Esophagus muscularis mucosa (tissue), 4 donors: ENCODE measurements around the gene SPINT2. TPM values are rescaled to one million over a fixed set of nuclear protein-coding genes. Genes with fewer than 3 reads are reported as not detected.

Experiments
- DNase-seq: peaks from one replicate; pipeline ENCODE4 v3.0.0-alpha.2; 2017; ENCODE audit errors: extremely low spot score
- H3K27ac ChIP-seq, 4 donors: fragments of 200-600 bp; sonication (generic); replicated peaks in 1 of 4; 1 replicate in 3 of 4; 2 replicates in 1 of 4; pipeline ENCODE4 v1.5.1; 2016 to 2019; ENCODE audit warnings: mild to moderate bottlenecking in 1 of 4
- H3K27me3 ChIP-seq, 4 donors: fragments of 200-600 bp; sonication (generic); one replicate each; pipeline versions ENCODE4 v1.5.1 to v1.6.0; 2016 to 2019
- H3K36me3 ChIP-seq, 4 donors: fragments of 200-600 bp; sonication (generic); one replicate each; pipeline ENCODE4 v1.5.1; 2016 to 2019
- H3K4me1 ChIP-seq, 4 donors: fragments of 200-600 bp; sonication (generic); one replicate each; pipeline ENCODE4 v1.5.1; 2016 to 2019
- H3K4me3 ChIP-seq, 4 donors: fragments of 200-600 bp; sonication (generic); 1 replicate in 2 of 4; 2 replicates in 2 of 4; pipeline ENCODE4 v1.5.1; 2016 to 2019; ENCODE audit warnings: mild to moderate bottlenecking in 4 of 4, moderate library complexity in 1 of 4
- H3K9me3 ChIP-seq, 4 donors: fragments of 200-600 bp; sonication (generic); 1 replicate in 3 of 4; 2 replicates in 1 of 4; pipeline ENCODE4 v1.5.1; 2016 to 2019
- CTCF ChIP-seq, 3 experiments: fragments of 200-600 bp in 2 of 3; fragments of 450-650 bp in 1 of 3; sonication (generic) in 2 of 3; IDR thresholded peaks; one replicate each; pipeline ENCODE4 v1.5.1; 2017 to 2019; ENCODE audit warnings: antibody characterized with exemption in 3 of 3, mild to moderate bottlenecking in 2 of 3, moderate library complexity in 1 of 3
- EP300 ChIP-seq: sonication (generic); formaldehyde crosslinking; IDR thresholded peaks from one replicate; pipeline ENCODE4 v1.6.1; 2017; ENCODE audit warnings: antibody characterized with exemption
- POLR2A ChIP-seq: fragments of 450-650 bp; IDR thresholded peaks from one replicate; pipeline ENCODE4 v1.6.1; 2017; ENCODE audit warnings: antibody characterized with exemption, moderate library complexity, mild to moderate bottlenecking, low read depth
- POLR2AphosphoS5 ChIP-seq, 2 donors: sonication (generic); formaldehyde crosslinking; IDR thresholded peaks; one replicate each; pipeline ENCODE4 v1.6.1; 2017; ENCODE audit warnings: antibody characterized with exemption in 2 of 2
- WGBS: methylation state at CpG from one replicate; pipeline ENCODE4 v1.1.5; 2018; 5-methylcytosine and 5-hydroxymethylcytosine counted together
- intact Hi-C: fragments of 100-400 bp; cut with DNase I; formaldehyde crosslinking; loops from one replicate; pipeline ENCODE4 v1.15.1; 2023
- total RNA-seq, 4 donors: library from RNA; depleted of rRNA; stranded (reverse); fragments of >200 nt; gene quantifications; one replicate each; pipeline versions ENCODE4 v1.1.0 to v1.2.1, GENCODE V29; 2016

The SPINT2 gene
- total RNA-seq, 4 donors from 2014 or later = 5.0 to 13.4 (median 11.4) TPM

DNA sequence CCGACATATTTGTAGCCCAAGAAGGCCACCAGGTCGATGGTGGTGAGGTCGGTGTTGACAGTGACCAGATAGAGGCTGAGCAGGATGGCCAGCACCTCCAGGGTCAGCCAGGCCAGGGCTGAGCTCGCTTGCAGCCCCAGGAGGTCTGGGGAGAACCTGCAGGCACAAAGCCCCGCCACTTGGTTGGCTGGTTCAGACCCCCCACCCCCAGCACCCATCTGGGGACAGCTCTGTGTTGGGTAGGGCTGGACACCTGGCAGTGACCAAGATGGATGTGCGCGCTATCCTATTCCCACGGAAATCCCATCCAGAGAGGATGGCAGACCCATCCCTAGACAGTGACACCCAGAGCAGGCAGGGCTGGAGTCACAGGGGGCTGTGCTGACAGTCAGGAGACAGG is 43.2 kb downstream of the SPINT2 start:
- intact Hi-C loops = no loop called here
- DNase-seq = no peak
- 84% methylated on average over 8 of the region's 8 CpGs for WGBS
- Histone ChIP-seq H3K4me1 (peaks cover 0 to 3% (median 0%) of the 10 kb centered on the region in 4 donors), H3K27ac (no peak overlapping the region), H3K36me3 (peaks cover 13 to 55% (median 43%) of the 10 kb centered on the region in 4 donors), H3K4me3 (no peak overlapping the region), H3K27me3 (no peaks in the 10 kb centered on the region), H3K9me3 (no peaks in the 10 kb centered on the region)
- TF ChIP-seq POLR2A (no peak), EP300 (no peak), POLR2AphosphoS5 (IDR thresholded peaks at IDR 0.05) (no peak), CTCF (IDR thresholded peaks at IDR 0.05) (no peak)

DNA sequence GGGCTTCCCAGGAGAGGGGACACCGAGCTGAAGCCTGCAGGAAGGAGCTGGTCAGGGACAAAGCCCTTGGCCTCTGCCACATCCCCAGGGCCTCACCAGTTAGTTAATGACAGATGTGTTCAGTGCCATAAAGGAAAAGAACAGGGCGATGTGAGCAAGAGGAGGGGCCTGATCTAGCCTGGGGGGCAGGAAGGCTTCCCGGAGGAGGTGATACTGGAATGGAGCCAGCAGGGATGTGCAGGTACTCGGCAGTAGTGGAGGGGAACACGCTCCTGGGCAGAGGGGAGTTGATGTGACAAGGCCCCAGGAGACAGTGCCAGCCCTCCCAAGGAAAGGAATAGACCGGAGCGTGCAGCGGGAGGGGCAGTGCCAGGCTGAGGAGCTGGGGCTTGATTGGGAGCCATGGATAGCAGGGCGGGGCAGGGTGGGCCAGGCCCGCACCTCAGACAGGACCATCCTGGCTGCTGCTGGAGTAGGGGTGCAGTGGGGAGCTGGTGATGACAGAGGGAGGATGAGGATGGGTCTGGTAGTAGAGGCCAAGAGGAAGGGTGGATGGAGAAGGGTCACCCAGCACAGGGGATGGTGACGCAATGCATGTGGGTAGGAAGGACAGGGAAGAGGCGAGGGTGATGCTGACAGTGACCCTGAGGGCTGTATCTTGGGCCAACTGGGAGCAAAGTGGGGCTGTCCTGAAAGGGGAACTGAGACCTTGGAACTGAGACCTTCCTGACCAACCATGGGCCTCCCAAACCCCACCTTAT is 43.8 kb downstream of the SPINT2 start:
- H3K27ac ChIP-seq = no peak overlapping the region
- DNase-seq = no peak
- intact Hi-C loops = no loop called here

GRCh38 chr19:38308926-38309614 is 44.7 kb downstream of the SPINT2 start:
- no peak for DNase-seq
- TF ChIP-seq POLR2AphosphoS5 (IDR thresholded peaks at IDR 0.05) (no peak), EP300 (no peak), CTCF (IDR thresholded peaks at IDR 0.05) (no peak), POLR2A (no peak)
- no peaks in the 10 kb centered on the region for H3K27me3 ChIP-seq
- peaks cover 0 to 5% (median 2%) of the 10 kb centered on the region in 4 donors for H3K4me1 ChIP-seq
- no peak overlapping the region for H3K27ac ChIP-seq
- WGBS = 85% methylated on average over 15 of the region's 24 CpGs
- peaks cover 13 to 55% (median 43%) of the 10 kb centered on the region in 4 donors for H3K36me3 ChIP-seq
- H3K9me3 ChIP-seq = no peaks in the 10 kb centered on the region
- no peak overlapping the region for H3K4me3 ChIP-seq
- intact Hi-C loops = no loop called here

More for the DNA sequence above, 43.8 kb downstream of the SPINT2 start:
- Histone ChIP-seq H3K27me3 (no peaks in the 10 kb centered on the region), H3K9me3 (no peaks in the 10 kb centered on the region), H3K4me1 (peaks cover 0 to 3% (median 0%) of the 10 kb centered on the region in 4 donors), H3K36me3 (peaks cover 13 to 55% (median 43%) of the 10 kb centered on the region in 4 donors), H3K4me3 (no peak overlapping the region)
- WGBS = 94% methylated on average over 12 of the region's 12 CpGs
- TF ChIP-seq POLR2A (no peak), POLR2AphosphoS5 (IDR thresholded peaks at IDR 0.05) (no peak), CTCF (IDR thresholded peaks at IDR 0.05) (no peak), EP300 (no peak)

- no peaks in the 10 kb centered on the region for H3K27me3 ChIP-seq
- WGBS = 94% methylated on average over 3 of the region's 3 CpGs
- intact Hi-C loops = no loop called here
Observed at GRCh38 chr19:38309615-38310278, 45.4 kb downstream of the SPINT2 start.

More at GRCh38 chr19:38309615-38310278, 45.4 kb downstream of the SPINT2 start:
- Histone ChIP-seq H3K4me1 (peaks cover 0 to 9% (median 4%) of the 10 kb centered on the region in 4 donors), H3K36me3 (peaks cover 13 to 50% (median 43%) of the 10 kb centered on the region in 4 donors), H3K27ac (no peak overlapping the region), H3K9me3 (no peaks in the 10 kb centered on the region), H3K4me3 (no peak overlapping the region)
- no peak for DNase-seq
- no peak for TF ChIP-seq CTCF (IDR thresholded peaks at IDR 0.05)
